Right lobe of liver (tissue), 4 donors: Measurements from ENCODE around the gene PSMD3.

ENCODE experiments used
- CTCF ChIP-seq, 4 donors: fragments of 200-600 bp in 3 of 4; fragments of 450-650 bp in 1 of 4; IDR thresholded peaks; one replicate each; pipeline versions ENCODE4 v1.5.1 to v1.8.0; 2016 to 2022; ENCODE audit warnings: antibody characterized with exemption in 4 of 4, mild to moderate bottlenecking in 2 of 4
- POLR2A ChIP-seq: fragments of 450-650 bp; IDR thresholded peaks from one replicate; pipeline ENCODE4 v1.6.1; 2017; ENCODE audit warnings: antibody characterized with exemption, mild to moderate bottlenecking
- donor health status: DM: no; HTN: no; CAD: no.
- donor health status: DM: no; HTN: no; CAD: no.
- donor health status: DM: no; HTN: yes; CAD: no.

- no peak for TF ChIP-seq CTCF (IDR thresholded peaks at IDR 0.05)
- no peak for TF ChIP-seq POLR2A
Observed at GRCh38 chr17:39981207-39981741, 667 bp downstream of the PSMD3 start.
